Neural cell (in vitro differentiated cells): Measurements from ENCODE around the gene SULT1E1. TPM values are rescaled to one million over a fixed set of nuclear protein-coding genes. Genes with fewer than 3 reads are reported as not detected.

Experiments
- H2AFZ ChIP-seq: fragments of 200-600, 300-800 bp; sonication (generic), shearing (Covaris generic); 2 replicates; pipeline ENCODE4 v1.6.0; 2014; ENCODE audit warnings: low read depth, mild to moderate bottlenecking, antibody characterized with exemption, low read length, moderate library complexity
- H3F3A ChIP-seq: fragments of 200-600 bp; shearing (Covaris generic); 2 replicates; pipeline ENCODE4 v1.6.1; 2016; ENCODE audit warnings: mild to moderate bottlenecking, moderate library complexity, mixed read lengths, antibody characterized with exemption, low read length; ENCODE audit not compliant: insufficient read depth, poor library complexity, severe bottlenecking
- H3K27ac ChIP-seq: fragments of 200-600, 300-800 bp; sonication (generic), shearing (Covaris generic); 2 replicates; pipeline ENCODE4 v1.5.1; 2014; ENCODE audit warnings: mild to moderate bottlenecking, low read length, moderate library complexity
- H3K27me3 ChIP-seq: fragments of 300-800, 200-600 bp; sonication (generic), shearing (Covaris generic); 2 replicates; pipeline ENCODE4 v1.6.0; 2014; ENCODE audit warnings: mild to moderate bottlenecking, low read depth, low read length, moderate library complexity; ENCODE audit not compliant: insufficient read depth
- H3K36me3 ChIP-seq: fragments of 300-800, 200-600 bp; sonication (generic), shearing (Covaris generic); 2 replicates; pipeline ENCODE4 v1.5.1; 2014; ENCODE audit warnings: mild to moderate bottlenecking, antibody characterized with exemption, low read length, moderate library complexity; ENCODE audit not compliant: insufficient read depth
- H3K4me2 ChIP-seq: fragments of 300-800, 200-600 bp; sonication (generic), shearing (Covaris generic); 2 replicates; pipeline ENCODE4 v1.6.0; 2014; ENCODE audit warnings: mild to moderate bottlenecking, low read length
- H3K4me3 ChIP-seq: fragments of 300-800, 200-600 bp; sonication (generic), shearing (Covaris generic); 2 replicates; pipeline ENCODE4 v1.5.1; 2014; ENCODE audit warnings: mild to moderate bottlenecking, low read length, moderate library complexity
- H3K79me2 ChIP-seq: fragments of 200-600 bp; shearing (Covaris generic); replicated peaks from 2 replicates; pipeline ENCODE4 v1.6.0; 2014; ENCODE audit warnings: mild to moderate bottlenecking, low read length, moderate library complexity; ENCODE audit not compliant: insufficient read depth
- H3K9ac ChIP-seq: fragments of 300-800, 200-600 bp; sonication (generic), shearing (Covaris generic); 2 replicates; pipeline ENCODE4 v1.6.1; 2016; ENCODE audit warnings: mild to moderate bottlenecking, low read length, mixed read lengths
- H3K9me2 ChIP-seq: fragments of 200-600 bp; shearing (Covaris generic); 2 replicates; pipeline ENCODE4 v1.6.1; 2016; ENCODE audit warnings: mild to moderate bottlenecking, low read length, mixed read lengths; ENCODE audit not compliant: insufficient read depth
- H3K9me3 ChIP-seq: fragments of 200-600, 300-800 bp; sonication (generic), shearing (Covaris generic); 2 replicates; pipeline ENCODE4 v1.6.1; 2016; ENCODE audit warnings: mild to moderate bottlenecking, mixed run types, low read length, moderate library complexity, mixed read lengths
- H4K20me1 ChIP-seq: fragments of 200-600 bp; shearing (Covaris generic); 2 replicates; pipeline ENCODE4 v1.6.1; 2016; ENCODE audit warnings: mild to moderate bottlenecking, mixed run types; ENCODE audit not compliant: insufficient read depth
- CTCF ChIP-seq: fragments of 450-650 bp; IDR thresholded peaks from 2 replicates; pipeline ENCODE4 v1.5.1; 2014; ENCODE audit warnings: antibody characterized with exemption, mild to moderate bottlenecking, moderate library complexity; ENCODE audit not compliant: poor library complexity, severe bottlenecking
- EP300 ChIP-seq: fragments of 450-650 bp; conservative IDR thresholded peaks from 2 replicates; pipeline ENCODE4 v1.6.1; 2014; ENCODE audit warnings: antibody characterized with exemption, mild to moderate bottlenecking, moderate library complexity; ENCODE audit not compliant: poor library complexity, severe bottlenecking
- EZH2 ChIP-seq: fragments of 200-600, 300-800 bp; shearing (Covaris generic), sonication (generic); IDR thresholded peaks from 2 replicates; pipeline ENCODE4 v1.6.1; 2014; ENCODE audit warnings: antibody characterized with exemption, low read length, borderline replicate concordance, mild to moderate bottlenecking; ENCODE audit not compliant: insufficient read depth, poor library complexity, severe bottlenecking
- MXI1 ChIP-seq: fragments of 450-650 bp; conservative IDR thresholded peaks from 2 replicates; pipeline ENCODE4 v1.6.1; 2014; ENCODE audit warnings: antibody characterized with exemption, mild to moderate bottlenecking; ENCODE audit not compliant: poor library complexity, severe bottlenecking
- POLR2AphosphoS5 ChIP-seq: IDR thresholded peaks from 2 replicates; pipeline ENCODE4 v1.6.1; 2012
- RAD21 ChIP-seq: fragments of 450-650 bp; conservative IDR thresholded peaks from 2 replicates; pipeline ENCODE4 v1.6.1; 2014; ENCODE audit warnings: antibody characterized with exemption, mild to moderate bottlenecking, moderate library complexity
- REST ChIP-seq: IDR thresholded peaks from 2 replicates; pipeline ENCODE4 v1.6.1; 2012; ENCODE audit warnings: borderline replicate concordance
- SMC3 ChIP-seq: fragments of 450-650 bp; conservative IDR thresholded peaks from 2 replicates; pipeline ENCODE4 v1.6.1; 2014; ENCODE audit warnings: antibody characterized with exemption, mild to moderate bottlenecking, moderate library complexity; ENCODE audit not compliant: poor library complexity
- TAF1 ChIP-seq: IDR thresholded peaks from 2 replicates; pipeline ENCODE4 v1.6.1; 2012; ENCODE audit warnings: low read depth
- polyA plus RNA-seq: library from polyadenylated mRNA; depleted of rRNA; stranded (reverse); fragments of >200 nt; gene quantifications from 2 replicates; pipeline ENCODE4 v1.2.3, GENCODE V29; 2014

The SULT1E1 gene
- polyA plus RNA-seq, 1 donor from 2014 or later = not detected

- Histone ChIP-seq H3K9me2 (no peaks in the 10 kb centered on the region), H4K20me1 (no peaks in the 10 kb centered on the region), H3K4me3 (no peak overlapping the region), H3K9ac (no peak overlapping the region), H3K27ac (no peak overlapping the region), H3K27me3 (no peaks in the 10 kb centered on the region), H2AFZ (no peak overlapping the region), H3K36me3 (no peaks in the 10 kb centered on the region), H3K9me3 (no peaks in the 10 kb centered on the region), H3F3A (no peaks in the 10 kb centered on the region), H3K4me2 (no peak overlapping the region), H3K79me2 (no peaks in the 10 kb centered on the region)
- TF ChIP-seq TAF1 (no peak), MXI1 (no peak), EZH2 (no peak), SMC3 (no peak), CTCF (no peak), EP300 (no peak), RAD21 (no peak), REST (no peak), POLR2AphosphoS5 (no peak)
These were observed 765 bp upstream of the SULT1E1 start for GRCh38 chr4:69860521-69861298.

- TF ChIP-seq SMC3 = no peak
- H4K20me1 ChIP-seq = no peaks in the 10 kb centered on the region
- H3K27ac ChIP-seq = no peak overlapping the region
- H3K4me3 ChIP-seq = no peak overlapping the region
- H3K36me3 ChIP-seq = no peaks in the 10 kb centered on the region
- no peaks in the 10 kb centered on the region for H3K9me2 ChIP-seq
- no peak overlapping the region for H3K4me2 ChIP-seq
- no peaks in the 10 kb centered on the region for H3K27me3 ChIP-seq
- no peaks in the 10 kb centered on the region for H3F3A ChIP-seq
- no peaks in the 10 kb centered on the region for H3K79me2 ChIP-seq
- no peak overlapping the region for H2AFZ ChIP-seq
- no peak overlapping the region for H3K9ac ChIP-seq
- no peaks in the 10 kb centered on the region for H3K9me3 ChIP-seq
These were observed 732 bp downstream of the SULT1E1 start for GRCh38 chr4:69859140-69859685.
